ENCODE measurements around the gene NR3C2. TPM values are rescaled to one million over a fixed set of nuclear protein-coding genes. Genes with fewer than 3 reads are reported as not detected.

Gene NR3C2
- total RNA-seq, 1 donor from 2014 or later, result 0.79 TPM

DNA sequence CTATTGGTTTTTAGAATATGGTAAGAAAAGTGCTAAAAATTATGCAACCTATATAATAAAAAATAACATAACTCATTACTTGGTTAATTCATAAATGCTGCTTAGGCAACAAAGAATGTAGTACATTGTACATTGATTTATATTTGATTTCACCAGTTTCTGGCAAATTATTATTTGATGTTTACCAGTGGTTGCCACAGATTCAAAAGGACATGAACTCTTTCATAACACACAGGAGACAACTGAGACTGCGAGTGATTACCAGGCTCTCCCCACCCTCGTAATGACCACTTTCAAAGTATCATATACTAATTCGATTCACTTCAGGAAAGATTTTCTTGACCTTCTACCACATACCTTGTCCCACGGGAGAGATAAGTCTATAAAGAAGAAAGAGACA, 158.5 kb downstream of the NR3C2 start:
- TF ChIP-seq, protein P1, sequence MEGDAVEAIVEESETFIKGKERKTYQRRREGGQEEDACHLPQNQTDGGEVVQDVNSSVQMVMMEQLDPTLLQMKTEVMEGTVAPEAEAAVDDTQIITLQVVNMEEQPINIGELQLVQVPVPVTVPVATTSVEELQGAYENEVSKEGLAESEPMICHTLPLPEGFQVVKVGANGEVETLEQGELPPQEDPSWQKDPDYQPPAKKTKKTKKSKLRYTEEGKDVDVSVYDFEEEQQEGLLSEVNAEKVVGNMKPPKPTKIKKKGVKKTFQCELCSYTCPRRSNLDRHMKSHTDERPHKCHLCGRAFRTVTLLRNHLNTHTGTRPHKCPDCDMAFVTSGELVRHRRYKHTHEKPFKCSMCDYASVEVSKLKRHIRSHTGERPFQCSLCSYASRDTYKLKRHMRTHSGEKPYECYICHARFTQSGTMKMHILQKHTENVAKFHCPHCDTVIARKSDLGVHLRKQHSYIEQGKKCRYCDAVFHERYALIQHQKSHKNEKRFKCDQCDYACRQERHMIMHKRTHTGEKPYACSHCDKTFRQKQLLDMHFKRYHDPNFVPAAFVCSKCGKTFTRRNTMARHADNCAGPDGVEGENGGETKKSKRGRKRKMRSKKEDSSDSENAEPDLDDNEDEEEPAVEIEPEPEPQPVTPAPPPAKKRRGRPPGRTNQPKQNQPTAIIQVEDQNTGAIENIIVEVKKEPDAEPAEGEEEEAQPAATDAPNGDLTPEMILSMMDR (IDR thresholded peaks at IDR 0.05; ENCODE audit: insufficient read depth, low read length, severe bottlenecking), result no peak
- no peak for DNase-seq (ENCODE audit: low read depth)
- Histone ChIP-seq H3K36me3 (ENCODE audit: control insufficient read depth, insufficient read depth, low read length) (no peaks in the 10 kb centered on the region), H3K27me3 (ENCODE audit: control insufficient read depth, insufficient read depth, low read length) (no peaks in the 10 kb centered on the region), H3K4me3 (ENCODE audit: low read depth, low read length) (no peak overlapping the region)
- no peak for FAIRE-seq

DNA sequence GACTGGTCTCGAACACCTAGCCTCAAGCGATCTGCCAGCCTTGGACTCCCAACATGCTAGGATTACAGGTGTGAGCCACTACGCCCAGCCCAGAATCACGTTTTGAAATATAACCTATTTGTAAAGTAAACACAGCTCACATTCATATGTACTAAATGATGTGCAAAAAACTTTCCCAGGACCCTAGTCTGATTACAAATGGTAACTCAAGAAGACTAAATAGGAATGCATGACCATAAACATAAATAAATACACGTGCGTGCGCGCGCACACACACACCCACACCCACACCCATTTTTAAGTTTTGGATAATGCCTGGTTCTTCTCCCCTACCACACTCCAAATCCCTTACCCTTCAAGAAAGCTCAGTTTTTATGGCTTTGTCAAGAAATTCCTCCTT, 163.9 kb downstream of the NR3C2 start:
- no peaks in the 10 kb centered on the region for H3K36me3 ChIP-seq (ENCODE audit: control insufficient read depth, insufficient read depth, low read length)
- H3K4me3 ChIP-seq (ENCODE audit: low read depth, low read length), result no peak overlapping the region
- TF ChIP-seq, protein P1 (IDR thresholded peaks at IDR 0.05; ENCODE audit: insufficient read depth, low read length, severe bottlenecking), result no peak
- no peak for DNase-seq (ENCODE audit: low read depth)
- no peak for FAIRE-seq
- H3K27me3 ChIP-seq (ENCODE audit: control insufficient read depth, insufficient read depth, low read length), result no peaks in the 10 kb centered on the region

DNA sequence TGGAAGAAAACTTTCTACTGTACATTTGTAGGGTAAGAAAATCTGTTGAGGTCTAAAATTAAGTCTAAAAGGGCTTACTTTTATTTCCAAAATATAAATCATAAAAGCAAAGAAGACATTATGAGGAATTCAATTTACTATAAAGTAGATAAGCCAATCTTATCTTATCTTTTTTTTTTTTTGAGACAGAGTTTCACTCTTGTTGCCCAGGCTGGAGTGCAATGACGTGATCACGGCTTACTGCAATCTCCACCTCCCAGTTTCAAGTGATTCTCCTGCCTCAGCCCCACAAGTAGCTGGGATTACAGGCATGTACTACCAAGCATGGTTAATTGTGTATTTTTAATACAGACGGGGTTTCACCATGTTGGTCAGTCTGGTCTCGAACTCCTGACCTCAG, 166.9 kb downstream of the NR3C2 start:
- Histone ChIP-seq H3K4me3 (ENCODE audit: low read depth, low read length) (no peak overlapping the region), H3K27me3 (ENCODE audit: control insufficient read depth, insufficient read depth, low read length) (peaks cover 1% of the 10 kb centered on the region), H3K36me3 (ENCODE audit: control insufficient read depth, insufficient read depth, low read length) (no peaks in the 10 kb centered on the region)
- FAIRE-seq (no peak), DNase-seq (ENCODE audit: low read depth) (no peak)
- TF ChIP-seq, protein P1 (IDR thresholded peaks at IDR 0.05; ENCODE audit: insufficient read depth, low read length, severe bottlenecking), result no peak

DNA sequence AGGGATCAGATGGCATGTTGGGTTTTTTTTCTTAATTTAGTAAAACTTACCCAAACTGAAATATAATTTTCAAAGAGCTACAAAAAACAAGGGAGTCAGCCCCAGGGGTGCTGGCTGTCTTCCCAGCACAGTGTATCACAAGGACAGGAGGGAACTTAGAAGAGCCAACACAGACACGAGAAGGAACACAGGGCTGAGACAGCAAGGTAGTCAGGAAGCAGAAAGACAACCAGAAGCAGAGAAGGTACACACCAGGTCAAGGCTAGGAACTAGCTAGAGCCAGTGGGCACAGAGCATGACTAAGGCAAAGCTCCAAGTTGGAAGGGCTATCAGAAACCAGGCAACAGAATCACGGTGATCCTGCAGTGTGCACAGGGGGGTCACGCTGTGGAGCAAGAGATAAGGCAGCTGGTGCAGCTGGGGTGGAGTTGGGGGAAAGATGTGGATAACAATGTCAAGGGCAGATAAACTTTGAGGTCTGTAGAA, 168.7 kb downstream of the NR3C2 start:
- Histone ChIP-seq H3K4me3 (ENCODE audit: low read depth, low read length) (no peak overlapping the region), H3K27me3 (ENCODE audit: control insufficient read depth, insufficient read depth, low read length) (peaks cover 1% of the 10 kb centered on the region), H3K36me3 (ENCODE audit: control insufficient read depth, insufficient read depth, low read length) (no peaks in the 10 kb centered on the region)
- DNase-seq (ENCODE audit: low read depth), result no peak
- TF ChIP-seq, protein P1 (IDR thresholded peaks at IDR 0.05; ENCODE audit: insufficient read depth, low read length, severe bottlenecking), result no peak
- FAIRE-seq, result no peak

DNA sequence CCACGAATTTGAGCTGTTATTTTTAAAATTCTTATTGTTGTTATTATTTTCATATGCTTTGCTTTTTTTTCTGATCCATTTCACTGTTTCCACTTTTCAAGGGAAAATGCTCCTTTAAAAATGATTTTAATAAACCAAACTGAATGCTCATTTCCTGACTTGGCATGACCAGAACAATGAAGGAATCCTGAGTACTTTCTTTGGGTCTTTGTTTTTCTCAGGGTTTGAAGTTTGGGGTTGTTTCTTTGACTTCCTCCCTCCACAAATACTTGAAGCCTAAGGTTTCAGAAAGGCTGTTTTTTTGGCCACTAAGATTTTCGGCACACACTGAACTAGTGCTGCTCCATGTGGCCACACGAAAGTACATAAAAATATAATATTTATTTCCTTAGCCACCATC, 171.0 kb downstream of the NR3C2 start:
- DNase-seq (ENCODE audit: low read depth) (no peak), FAIRE-seq (no peak)
- no peak overlapping the region for H3K4me3 ChIP-seq (ENCODE audit: low read depth, low read length)
- H3K36me3 ChIP-seq (ENCODE audit: control insufficient read depth, insufficient read depth, low read length), result no peaks in the 10 kb centered on the region
- H3K27me3 ChIP-seq (ENCODE audit: control insufficient read depth, insufficient read depth, low read length), result peaks cover 1% of the 10 kb centered on the region
- TF ChIP-seq, protein P1 (IDR thresholded peaks at IDR 0.05; ENCODE audit: insufficient read depth, low read length, severe bottlenecking), result no peak

DNA sequence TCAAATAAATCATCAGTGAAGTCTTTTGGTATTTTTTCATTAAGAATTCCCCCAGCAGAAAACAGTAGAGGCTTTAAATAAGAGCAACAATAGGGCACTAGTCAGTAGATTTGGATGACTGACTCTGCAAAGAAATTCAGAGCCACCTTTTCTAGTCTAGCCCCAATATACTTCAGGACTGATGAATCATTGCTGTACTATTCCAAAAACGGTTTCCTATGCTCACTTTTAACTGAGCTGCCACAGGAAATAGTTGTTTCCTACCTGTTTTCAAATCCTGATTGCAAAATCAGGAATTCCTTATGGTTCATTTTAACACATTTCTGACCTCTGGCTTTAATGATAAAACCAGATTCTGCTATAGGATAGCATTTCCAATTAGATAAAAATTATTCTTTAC, 171.6 kb downstream of the NR3C2 start:
- TF ChIP-seq, protein P1 (IDR thresholded peaks at IDR 0.05; ENCODE audit: insufficient read depth, low read length, severe bottlenecking), result no peak
- Histone ChIP-seq H3K4me3 (ENCODE audit: low read depth, low read length) (no peak overlapping the region), H3K27me3 (ENCODE audit: control insufficient read depth, insufficient read depth, low read length) (peaks cover 1% of the 10 kb centered on the region), H3K36me3 (ENCODE audit: control insufficient read depth, insufficient read depth, low read length) (no peaks in the 10 kb centered on the region)
- DNase-seq (ENCODE audit: low read depth) (peak; percentile 63), FAIRE-seq (no peak)
